CD4-positive, alpha-beta T cell (primary cell): ENCODE data around the gene MRPL28. TPM values are rescaled to one million over a fixed set of nuclear protein-coding genes. Genes with fewer than 3 reads are reported as not detected.
A peak's percentile ranks its signal among the peaks of the same experiment; 100 is the strongest.

ENCODE experiments used
- ATAC-seq: fragments of 200-7000 bp; cut with Tn5 transposase; one replicate; pipeline ENCODE4 v1.10.0; 2022; ENCODE audit warnings: mild to moderate bottlenecking; ENCODE audit not compliant: poor library complexity
- CTCF ChIA-PET: fragments of 350-600 bp; sonication (Branson Sonifier 250); formaldehyde crosslinking; loops from one replicate; lab custom pipeline; 2021; ENCODE audit warnings: antibody characterized with exemption, inconsistent platforms; lab: Charles Lee
- POLR2A ChIA-PET: fragments of 350-600 bp; sonication (Branson Sonifier 250); formaldehyde crosslinking; loops from one replicate; lab custom pipeline; 2021; ENCODE audit warnings: antibody characterized with exemption, inconsistent platforms; lab: Charles Lee
- DNase-seq, 14 experiments: peaks; one replicate each; pipeline ENCODE4 v3.0.0-alpha.2; 2013 to 2020; ENCODE audit warnings: mixed read lengths in 2 of 14
- H3K27ac ChIP-seq, 2 donors: one replicate each; pipeline versions ENCODE4 v1.5.1 to v1.7.0; 2013; ENCODE audit warnings: low read length in 2 of 2, low read depth in 1 of 2, mild to moderate bottlenecking in 1 of 2
- H3K27me3 ChIP-seq, 2 experiments: 1 replicate in 1 of 2; 2 replicates in 1 of 2; pipeline versions ENCODE4 v1.6.1 to v1.7.0; 2013; ENCODE audit warnings: low read length in 2 of 2, control low read depth in 1 of 2, mild to moderate bottlenecking in 1 of 2, moderate library complexity in 1 of 2; ENCODE audit not compliant: insufficient read depth in 2 of 2, control insufficient read depth in 1 of 2
- H3K36me3 ChIP-seq: one replicate; pipeline ENCODE4 v1.6.1; 2013; ENCODE audit warnings: low read length, control low read depth; ENCODE audit not compliant: insufficient read depth
- H3K4me1 ChIP-seq: one replicate; pipeline ENCODE4 v1.6.1; 2013; ENCODE audit warnings: low read length, control low read depth; ENCODE audit not compliant: insufficient read depth
- H3K4me3 ChIP-seq: one replicate; pipeline ENCODE4 v1.5.1; 2013; ENCODE audit warnings: mild to moderate bottlenecking, low read length, moderate library complexity
- H3K9me3 ChIP-seq, 2 experiments: 1 replicate in 1 of 2; 2 replicates in 1 of 2; pipeline versions ENCODE4 v1.6.1 to v1.7.0; 2013; ENCODE audit warnings: low read length in 2 of 2, mild to moderate bottlenecking in 2 of 2, control low read depth in 1 of 2, moderate library complexity in 1 of 2; ENCODE audit not compliant: control insufficient read depth in 1 of 2, insufficient read depth in 1 of 2
- H3K27ac Mint-ChIP-seq: one replicate; pipeline ENCODE4 v1.8.0; 2020; ENCODE audit warnings: mixed read lengths
- H3K27me3 Mint-ChIP-seq: one replicate; pipeline ENCODE4 v1.8.0; 2021; ENCODE audit warnings: mixed read lengths
- H3K36me3 Mint-ChIP-seq: one replicate; pipeline ENCODE4 v1.8.0; 2021; ENCODE audit warnings: low read depth, mixed read lengths
- H3K4me1 Mint-ChIP-seq: one replicate; pipeline ENCODE4 v1.8.0; 2021; ENCODE audit warnings: low read depth, mixed read lengths
- H3K4me3 Mint-ChIP-seq: one replicate; pipeline ENCODE4 v1.8.0; 2020; ENCODE audit warnings: mild to moderate bottlenecking, mixed read lengths
- H3K9me3 Mint-ChIP-seq: one replicate; pipeline ENCODE4 v1.8.0; 2020; ENCODE audit warnings: mixed read lengths
- CTCF ChIP-seq: fragments of 200-600 bp; IDR thresholded peaks from one replicate; pipeline ENCODE4 v1.8.0; 2022; ENCODE audit warnings: antibody characterized with exemption, mild to moderate bottlenecking
- intact Hi-C, 2 experiments: fragments of 100-400 bp; cut with DNase I in 1 of 2; cut with micrococcal nuclease in 1 of 2; formaldehyde crosslinking; loops; one replicate each; pipeline versions ENCODE4 v1.15.1 to v1.9.0; 2023 to 2025; cut with DNase I, micrococcal nuclease
- total RNA-seq, 174 experiments: library from RNA in 2 of 174; stranded (reverse) in 2 of 174; gene quantifications; one replicate each; pipeline ENCODE4 v1.2.3 and lab custom pipeline; 2021 to 2026

The MRPL28 gene
- total RNA-seq, 2 experiments from 2014 or later = 19.6 to 19.7 TPM

DNA sequence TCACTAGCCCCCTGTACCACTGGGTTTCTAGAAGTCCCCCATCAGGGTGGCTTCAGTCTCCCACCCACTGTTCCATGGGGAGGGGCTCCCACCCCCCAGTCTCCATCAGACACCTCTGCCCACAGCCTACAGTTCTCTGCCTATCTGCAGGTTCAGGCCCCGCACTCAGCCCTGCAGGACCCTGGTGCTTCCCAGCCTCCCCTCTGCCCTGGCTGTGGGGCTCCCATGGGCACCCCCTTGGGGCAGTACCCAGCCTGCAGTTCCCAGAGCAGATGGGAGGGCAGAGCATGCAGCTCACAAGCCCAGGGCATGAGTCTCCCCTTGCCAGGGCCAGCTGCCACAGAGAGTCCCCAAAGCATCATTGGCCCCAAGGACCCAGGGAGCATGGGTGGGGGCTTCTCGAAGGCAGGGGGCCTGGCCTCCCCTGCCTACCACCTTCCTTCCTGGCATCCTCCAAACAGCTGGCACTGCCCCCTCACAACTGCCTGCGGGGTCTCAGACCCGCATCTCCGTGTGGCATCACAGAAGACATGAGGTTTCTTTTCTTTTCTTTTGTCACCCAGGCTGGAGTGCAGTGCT lies 2.8 kb upstream of the MRPL28 start:
- TF ChIP-seq CTCF = no peak
- Histone ChIP-seq H3K4me1 (peaks cover 22% of the 10 kb centered on the region), H3K9me3 (peaks cover 0 to 8% of the 10 kb centered on the region in 2 experiments), H3K4me3 (no peak overlapping the region), H3K27ac (no peak overlapping the region), H3K36me3 (peaks cover 63% of the 10 kb centered on the region), H3K27me3 (no peaks in the 10 kb centered on the region)
- ATAC-seq (no peak), DNase-seq (no peak)
- peak overlapping the region; percentile 35 for H3K27ac Mint-ChIP-seq
- intact Hi-C loops = no loop called here
- H3K4me1 Mint-ChIP-seq = peaks cover 17% of the 10 kb centered on the region
- H3K36me3 Mint-ChIP-seq = peaks cover 35% of the 10 kb centered on the region
- no peak overlapping the region for H3K4me3 Mint-ChIP-seq
- H3K9me3 Mint-ChIP-seq = no peaks in the 10 kb centered on the region
- ChIA-PET CTCF (no interaction called here), POLR2A (interaction anchor here (0.5 kb wide), 1 partner anchor 13 kb away, joined by 3 read pairs; no protein-coding TSS in a partner anchor)
- no peaks in the 10 kb centered on the region for H3K27me3 Mint-ChIP-seq

DNA sequence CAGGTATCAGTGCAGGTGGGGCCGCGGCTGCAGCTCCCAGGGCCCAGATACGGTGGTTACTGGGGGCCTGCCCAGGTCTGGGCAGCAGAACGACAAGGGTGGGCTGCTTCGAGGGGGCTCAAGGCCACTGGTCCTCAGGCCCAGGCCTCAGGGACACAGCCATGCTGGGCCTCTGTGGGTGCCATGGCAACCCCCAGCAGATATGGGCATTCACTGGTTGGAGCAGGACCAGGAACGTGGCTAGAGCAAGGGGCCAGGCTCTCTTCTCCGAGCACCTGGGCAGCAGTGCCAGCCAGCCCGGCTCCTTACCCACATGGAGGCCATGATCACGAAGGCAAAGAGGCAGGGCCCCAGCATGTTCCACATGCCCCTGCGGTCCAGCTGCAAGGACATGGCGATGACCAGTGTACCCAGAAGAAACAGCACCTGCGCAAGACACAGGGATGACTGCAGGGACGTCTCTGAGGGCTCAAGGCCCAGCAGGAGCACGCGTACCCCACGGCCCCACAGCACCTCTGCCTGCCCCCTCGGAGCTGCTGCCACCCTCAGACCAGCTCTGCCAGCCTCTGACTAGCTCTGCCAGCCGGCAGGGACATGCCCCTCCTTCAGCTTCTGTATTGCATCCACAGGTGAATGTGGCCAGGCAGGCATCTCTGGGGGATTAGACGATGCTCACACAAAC lies 2.1 kb upstream of the MRPL28 start:
- Mint-ChIP-seq H3K4me1 (peaks cover 17% of the 10 kb centered on the region), H3K27ac (peak overlapping the region; percentile 42), H3K9me3 (no peaks in the 10 kb centered on the region), H3K36me3 (peaks cover 35% of the 10 kb centered on the region), H3K4me3 (no peak overlapping the region), H3K27me3 (no peaks in the 10 kb centered on the region)
- ATAC-seq (no peak), DNase-seq (peak in 1 of 14 experiments; percentile 21)
- Histone ChIP-seq H3K4me3 (no peak overlapping the region), H3K27ac (no peak overlapping the region), H3K4me1 (peaks cover 22% of the 10 kb centered on the region), H3K27me3 (no peaks in the 10 kb centered on the region), H3K36me3 (peaks cover 66% of the 10 kb centered on the region), H3K9me3 (peaks cover 0 to 8% of the 10 kb centered on the region in 2 experiments)
- intact Hi-C loops = no loop called here
- CTCF ChIA-PET = no interaction called here
- TF ChIP-seq CTCF = no peak
- POLR2A ChIA-PET = interaction anchor here (0.5 to 2.3 kb wide), 2 partner anchors 9 to 14 kb away, joined by 3 to 60 read pairs; partner anchors contain the start of gene PGAP6

GRCh38 chr16:371515-372301 lies 1.4 kb upstream of the MRPL28 start:
- POLR2A ChIA-PET = interaction anchor here (0.6 to 2.3 kb wide), 5 partner anchors 10 to 54 kb away, joined by 3 to 60 read pairs (median 7); partner anchors contain the start of genes AXIN1, DECR2, PGAP6 and RAB11FIP3
- CTCF ChIA-PET = interaction anchor here (2.0 kb wide), 1 partner anchor 30 kb away, joined by 8 read pairs; the partner anchor contains the start of gene DECR2

More at GRCh38 chr16:371515-372301, 1.4 kb upstream of the MRPL28 start:
- peaks cover 0 to 8% of the 10 kb centered on the region in 2 experiments for H3K9me3 ChIP-seq
- Mint-ChIP-seq H3K27me3 (no peaks in the 10 kb centered on the region), H3K4me1 (peaks cover 17% of the 10 kb centered on the region), H3K4me3 (peak overlapping the region; percentile 56), H3K9me3 (no peaks in the 10 kb centered on the region), H3K36me3 (peaks cover 41% of the 10 kb centered on the region), H3K27ac (peak overlapping the region; percentile 42)
- no peak overlapping the region for H3K4me3 ChIP-seq
- H3K4me1 ChIP-seq = peaks cover 22% of the 10 kb centered on the region
- no peaks in the 10 kb centered on the region for H3K27me3 ChIP-seq
- peaks cover 66% of the 10 kb centered on the region for H3K36me3 ChIP-seq
- intact Hi-C loops = no loop called here
- ATAC-seq (no peak), DNase-seq (peak in 1 of 14 experiments; percentile 36)
- TF ChIP-seq CTCF = no peak
- no peak overlapping the region for H3K27ac ChIP-seq
